ENCODE data around the gene ATP8A2. TPM values are rescaled to one million over a fixed set of nuclear protein-coding genes. Genes with fewer than 3 reads are reported as not detected.

The ATP8A2 gene
- total RNA-seq, 1 donor from 2014 or later = 1.9 TPM

- intact Hi-C loops (cut with DNase I) = no loop called here
- no peaks in the 10 kb centered on the region for H3K36me3 ChIP-seq
- no peak for ATAC-seq
These were observed 489.1 kb downstream of the ATP8A2 start for GRCh38 chr13:25860862-25861261.

DNA sequence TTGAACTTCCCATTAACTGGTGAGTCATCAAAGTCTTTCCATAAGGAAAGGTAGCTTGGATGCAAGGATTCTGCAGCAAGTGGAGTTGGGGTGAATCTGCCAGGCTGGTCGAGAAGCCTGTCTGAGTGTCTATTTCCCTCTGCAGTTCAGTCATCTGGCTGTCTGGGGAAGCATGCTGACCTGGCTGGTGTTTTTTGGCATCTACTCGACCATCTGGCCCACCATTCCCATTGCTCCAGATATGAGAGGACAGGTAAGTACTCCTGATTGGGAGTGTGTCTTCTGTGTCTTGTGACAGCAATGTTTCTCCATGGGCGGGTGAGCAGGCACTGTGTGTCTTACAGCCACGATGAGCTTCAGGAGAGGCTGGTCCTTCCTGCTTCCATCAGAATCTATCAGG is 490.4 kb downstream of the ATP8A2 start:
- H3K27ac ChIP-seq = no peak overlapping the region
- ATAC-seq = no peak
- DNase-seq = no peak
- H3K4me3 ChIP-seq = no peak overlapping the region
- TF ChIP-seq CTCF (IDR thresholded peaks at IDR 0.05) = no peak
- intact Hi-C loops (cut with DNase I) = no loop called here
- H3K4me1 ChIP-seq = no peaks in the 10 kb centered on the region
- H3K27me3 ChIP-seq = no peaks in the 10 kb centered on the region
- H3K9me3 ChIP-seq = no peaks in the 10 kb centered on the region
- H3K36me3 ChIP-seq = no peaks in the 10 kb centered on the region

More at GRCh38 chr13:25860862-25861261, 489.1 kb downstream of the ATP8A2 start:
- no peak overlapping the region for H3K4me3 ChIP-seq
- H3K9me3 ChIP-seq = no peaks in the 10 kb centered on the region
- H3K27ac ChIP-seq = no peak overlapping the region
- no peaks in the 10 kb centered on the region for H3K27me3 ChIP-seq
- no peak for DNase-seq
- H3K4me1 ChIP-seq = no peaks in the 10 kb centered on the region
- no peak for TF ChIP-seq CTCF (IDR thresholded peaks at IDR 0.05)

GRCh38 chr13:25864116-25864515 is 492.3 kb downstream of the ATP8A2 start:
- no peaks in the 10 kb centered on the region for H3K36me3 ChIP-seq
- no peaks in the 10 kb centered on the region for H3K27me3 ChIP-seq
- H3K4me1 ChIP-seq = no peaks in the 10 kb centered on the region
- no peak for TF ChIP-seq CTCF (IDR thresholded peaks at IDR 0.05)
- no peak overlapping the region for H3K4me3 ChIP-seq
- intact Hi-C loops (cut with DNase I) = no loop called here
- H3K27ac ChIP-seq = no peak overlapping the region
- DNase-seq = no peak
- no peaks in the 10 kb centered on the region for H3K9me3 ChIP-seq
- ATAC-seq = no peak

- ATAC-seq = no peak
- H3K27ac ChIP-seq = no peak overlapping the region
- DNase-seq = no peak
- H3K4me3 ChIP-seq = no peak overlapping the region
- H3K4me1 ChIP-seq = no peaks in the 10 kb centered on the region
- H3K9me3 ChIP-seq = no peaks in the 10 kb centered on the region
- no peaks in the 10 kb centered on the region for H3K27me3 ChIP-seq
- intact Hi-C loops (cut with DNase I) = no loop called here
- no peak for TF ChIP-seq CTCF (IDR thresholded peaks at IDR 0.05)
- H3K36me3 ChIP-seq = no peaks in the 10 kb centered on the region
These were observed 493.2 kb downstream of the ATP8A2 start for GRCh38 chr13:25864936-25865335.

- Histone ChIP-seq H3K4me1 (no peaks in the 10 kb centered on the region), H3K36me3 (no peaks in the 10 kb centered on the region), H3K27me3 (no peaks in the 10 kb centered on the region), H3K27ac (no peak overlapping the region), H3K9me3 (no peaks in the 10 kb centered on the region), H3K4me3 (no peak overlapping the region)
- ATAC-seq = no peak
- intact Hi-C loops (cut with DNase I) = no loop called here
- no peak for TF ChIP-seq CTCF (IDR thresholded peaks at IDR 0.05)
- DNase-seq = no peak
These were observed 493.6 kb downstream of the ATP8A2 start for GRCh38 chr13:25865391-25865790.

GRCh38 chr13:25867038-25867437 is 495.3 kb downstream of the ATP8A2 start:
- H3K27ac ChIP-seq = no peak overlapping the region
- H3K27me3 ChIP-seq = no peaks in the 10 kb centered on the region
- H3K9me3 ChIP-seq = no peaks in the 10 kb centered on the region
- DNase-seq (no peak), ATAC-seq (no peak)
- H3K4me1 ChIP-seq = no peaks in the 10 kb centered on the region
- H3K36me3 ChIP-seq = no peaks in the 10 kb centered on the region
- TF ChIP-seq CTCF (IDR thresholded peaks at IDR 0.05) = no peak
- no peak overlapping the region for H3K4me3 ChIP-seq
- intact Hi-C loops (cut with DNase I) = no loop called here

Measured in upper lobe of right lung (tissue), 1 donor.